IPS DF 4.7 (cell line): ENCODE measurements around the gene RNF11.
A peak's percentile ranks its signal among the peaks of the same experiment; 100 is the strongest.

ENCODE experiments used
- DNase-seq: peaks from one replicate; pipeline ENCODE4 v3.0.0-alpha.2; 2013; ENCODE audit warnings: low spot score; ENCODE audit errors: extremely low read depth

The RNF11 gene

DNA sequence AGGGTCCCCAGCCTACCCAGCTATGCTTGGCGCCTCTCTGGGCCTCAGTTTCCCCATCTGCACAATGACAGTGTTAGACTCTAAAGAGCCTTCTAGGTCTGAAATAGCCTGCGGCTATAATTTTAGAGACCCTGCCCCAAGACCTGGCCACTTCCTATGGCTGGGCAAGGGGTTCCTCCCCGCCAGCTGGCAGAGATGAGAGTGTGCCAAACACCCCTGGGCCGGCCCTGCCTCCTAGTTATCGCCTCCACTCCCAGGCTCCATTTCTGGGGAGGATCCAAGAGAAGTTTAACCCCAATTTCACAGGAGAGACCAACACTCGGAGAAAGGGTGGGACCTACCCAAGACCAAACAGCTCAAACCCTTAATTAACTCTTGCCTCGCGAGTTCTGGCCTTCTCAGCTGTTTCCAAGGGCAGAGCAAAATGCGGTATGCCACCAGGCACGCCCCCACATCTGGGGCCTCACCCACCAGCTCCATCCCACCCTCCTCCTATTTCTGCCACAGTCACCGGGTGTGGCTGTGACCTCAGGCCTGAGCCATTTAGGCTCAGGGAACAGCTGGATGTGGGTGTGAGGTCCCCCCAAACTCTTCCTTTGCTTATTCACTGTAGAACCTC is 58.6 kb downstream of the RNF11 start:
- no peak for DNase-seq

DNA sequence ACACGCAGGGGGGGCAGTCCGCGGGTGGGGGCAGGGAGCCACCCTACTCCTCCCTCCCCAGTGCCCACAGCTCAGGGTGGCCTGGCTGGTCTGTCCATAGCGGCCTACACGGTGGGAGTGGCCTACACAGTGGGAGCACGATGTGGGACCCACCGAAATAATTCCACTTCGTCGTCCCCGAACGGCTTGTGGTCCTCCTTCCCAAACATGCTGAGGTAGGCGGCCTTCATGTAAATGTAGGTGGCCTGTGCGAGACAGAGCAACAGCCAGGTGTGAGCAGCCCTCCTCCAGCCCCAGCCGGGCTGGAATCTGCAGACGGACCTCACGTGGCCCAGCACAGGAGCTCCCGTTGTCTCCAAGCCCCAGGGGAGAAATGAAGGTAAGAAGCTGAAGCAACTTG is 59.9 kb downstream of the RNF11 start:
- DNase-seq: no peak

GRCh38 chr1:51296383-51297357 is 60.6 kb downstream of the RNF11 start:
- peak; percentile 80 for DNase-seq

DNA sequence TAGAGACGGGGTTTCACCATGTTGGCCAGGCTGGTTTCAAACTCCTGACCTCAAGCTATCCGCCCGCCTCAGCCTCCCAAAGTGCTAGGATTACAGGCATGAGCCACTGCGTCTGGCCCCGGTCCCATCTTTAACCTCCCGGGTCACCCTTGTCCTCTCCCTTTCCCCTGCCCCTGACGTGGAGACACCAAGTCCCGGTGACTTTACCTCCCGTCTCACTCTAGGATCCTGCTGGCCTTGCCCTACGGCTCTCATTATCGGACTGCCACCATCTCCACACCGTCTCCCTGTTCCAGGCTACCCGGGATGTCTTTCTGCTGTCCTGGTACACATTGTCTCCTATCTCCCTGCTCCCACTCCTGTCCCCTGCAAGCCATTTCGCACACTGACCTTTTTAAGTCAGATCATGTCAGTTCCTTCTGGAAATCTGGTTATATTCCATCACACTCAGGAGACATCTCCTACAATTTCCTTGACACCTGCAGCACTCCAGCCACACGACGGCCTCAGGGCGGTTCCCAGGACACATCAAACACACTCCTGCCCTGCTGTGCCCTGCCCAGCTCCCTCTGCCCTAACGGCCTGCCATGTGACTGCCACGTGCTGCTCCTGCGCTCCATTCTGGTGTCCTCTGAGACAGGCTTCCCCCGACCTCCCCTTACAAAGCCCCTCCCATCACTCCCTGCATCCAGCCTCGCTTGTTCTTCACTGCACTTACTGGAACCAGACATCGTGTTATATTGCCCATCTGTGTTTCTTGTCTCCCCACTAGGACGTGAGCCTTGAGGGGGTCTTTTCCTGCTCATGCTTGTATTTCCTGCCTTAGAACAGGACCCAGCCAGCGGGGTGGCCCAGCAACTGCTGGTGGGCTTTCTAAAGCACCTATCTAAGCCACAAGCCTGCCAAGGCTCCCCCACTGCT is 61.6 kb downstream of the RNF11 start:
- DNase-seq: no peak

DNA sequence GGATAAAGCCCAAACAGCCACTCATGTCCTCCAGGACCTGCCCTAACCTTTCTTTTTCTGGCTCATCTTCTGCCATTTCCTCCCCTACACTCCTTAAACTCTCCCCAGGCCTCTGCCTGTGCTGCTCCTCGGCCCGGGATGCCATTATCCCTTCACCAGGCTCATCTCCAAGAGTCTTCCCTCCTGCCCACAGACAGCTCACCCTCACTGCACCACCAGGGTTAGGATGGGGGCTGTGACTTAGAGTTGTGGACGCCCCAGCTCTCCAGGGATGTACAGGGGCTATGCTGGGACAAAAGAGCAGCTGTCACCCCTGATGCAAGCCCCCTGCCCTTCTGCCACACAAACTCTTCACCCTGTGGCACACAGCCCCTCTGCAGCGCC is 62.2 kb downstream of the RNF11 start:
- DNase-seq: no peak

DNA sequence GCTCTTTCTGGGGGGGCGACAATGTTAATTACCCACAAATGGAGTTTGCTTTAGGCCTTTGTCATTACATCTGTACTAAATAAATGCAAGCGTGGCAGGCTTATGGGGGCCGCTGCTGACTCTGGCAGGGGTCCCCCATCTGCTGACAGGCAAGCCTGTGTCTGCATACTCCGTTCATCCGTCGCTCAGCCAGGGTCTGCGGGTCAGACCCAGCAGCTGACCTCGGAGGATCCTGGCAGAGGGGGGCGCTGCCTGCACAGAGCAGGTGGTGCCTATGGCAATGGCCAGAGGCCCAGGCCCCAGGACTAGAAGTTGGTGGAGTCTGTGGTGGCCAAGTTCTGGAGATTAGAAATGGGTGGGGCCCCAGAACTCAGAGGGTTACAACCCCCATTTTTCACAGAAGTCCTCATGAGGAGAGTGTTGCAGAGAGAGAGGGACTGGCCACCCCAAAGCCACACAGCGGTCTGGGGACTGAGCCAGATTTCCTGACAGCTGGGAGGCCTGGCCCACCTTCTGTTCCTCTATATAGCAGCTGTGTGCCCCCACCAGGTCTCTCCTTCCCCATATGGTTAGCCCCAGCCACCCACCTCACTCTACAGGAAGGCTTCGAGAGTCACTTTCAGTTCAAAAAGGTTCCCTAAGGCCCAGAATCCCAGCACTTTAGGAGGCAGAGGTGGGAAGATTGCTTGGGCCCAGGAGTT is 63.3 kb downstream of the RNF11 start:
- DNase-seq: no peak

DNA sequence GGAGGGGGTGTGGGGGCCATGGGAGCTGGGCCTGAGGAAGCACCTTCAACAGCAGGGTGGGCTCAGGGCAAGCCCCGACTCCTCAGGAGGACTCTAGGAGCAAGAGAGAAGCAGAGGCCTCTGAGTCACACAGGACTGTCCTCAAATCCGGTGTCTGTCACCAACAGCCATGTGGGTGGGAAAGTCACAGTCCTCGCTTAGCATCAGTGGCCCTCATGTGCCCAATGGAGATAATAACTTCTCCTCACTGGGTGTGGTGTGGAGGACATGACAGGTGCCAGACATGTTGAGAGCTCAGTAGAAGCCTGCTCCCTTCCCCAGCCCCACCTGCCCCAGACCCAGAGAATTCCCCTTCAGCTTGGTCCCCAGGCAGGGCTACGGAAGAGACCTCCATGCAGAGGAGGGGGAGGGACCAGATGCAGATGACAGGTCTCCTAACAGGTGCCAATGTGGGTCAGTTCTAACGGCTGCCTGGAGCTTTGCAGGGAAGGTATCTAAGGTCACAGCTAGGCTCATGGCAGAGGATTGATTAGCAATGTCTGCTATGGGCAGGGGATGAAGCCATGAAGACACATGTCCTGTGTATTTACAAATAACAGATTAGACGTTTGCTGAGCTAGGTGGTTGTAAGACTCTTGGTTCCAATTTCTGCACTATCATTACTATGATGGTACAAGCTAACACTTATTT is 64.1 kb downstream of the RNF11 start:
- DNase-seq: no peak

DNA sequence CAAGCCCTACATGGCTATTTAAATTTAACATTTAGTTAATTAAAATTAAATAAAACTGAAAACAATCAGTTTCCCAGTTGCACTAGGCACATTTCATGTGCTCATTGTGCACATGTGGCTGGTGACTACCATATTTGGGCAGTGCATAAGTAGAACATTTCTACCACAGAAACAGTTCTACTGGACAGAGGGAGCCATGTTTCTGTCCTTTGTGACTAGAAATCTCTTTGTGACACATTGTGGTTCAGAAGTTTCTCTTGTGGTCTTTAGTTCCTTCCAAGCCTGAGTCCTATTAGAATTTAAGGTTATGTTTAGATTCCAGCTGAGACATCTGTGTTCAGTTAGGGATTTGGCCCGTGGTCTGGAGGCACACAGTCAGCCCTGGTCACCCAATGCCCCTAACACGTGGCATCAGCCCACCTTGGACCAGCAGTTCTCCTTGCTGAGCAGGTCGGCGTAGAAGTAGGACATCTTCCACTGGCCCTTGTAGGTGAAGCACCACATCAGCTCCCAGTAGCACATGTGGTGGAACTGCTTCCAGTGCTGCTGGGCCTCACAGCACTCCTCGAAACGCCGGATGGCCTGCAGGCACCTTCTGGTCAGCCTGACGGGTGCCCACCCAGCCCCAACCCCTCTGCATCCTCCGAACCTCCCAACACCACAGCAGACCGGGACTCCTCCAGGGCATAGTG is 65.2 kb downstream of the RNF11 start:
- no peak for DNase-seq

- no peak for DNase-seq
These were observed 65.7 kb downstream of the RNF11 start for GRCh38 chr1:51301844-51302162.

DNA sequence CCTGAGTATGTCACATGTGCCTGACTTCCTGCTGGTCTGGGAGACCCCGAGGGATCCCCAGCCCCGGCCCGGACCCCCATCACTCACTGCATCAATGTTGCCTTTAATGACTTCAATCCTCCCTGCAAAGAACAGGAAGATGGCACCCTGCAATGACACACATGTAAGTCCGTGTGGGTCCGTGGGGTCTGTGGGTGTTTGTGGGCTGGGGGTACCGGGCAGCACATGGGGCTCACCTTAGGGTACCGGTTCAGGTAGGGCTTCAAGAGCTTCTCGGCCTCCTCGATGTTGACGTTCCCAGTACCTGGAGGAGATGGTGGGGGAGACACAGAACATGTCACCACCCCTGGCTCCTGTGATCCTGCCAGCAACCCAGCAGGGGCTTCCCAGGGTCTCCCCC is 66.2 kb downstream of the RNF11 start:
- no peak for DNase-seq

- DNase-seq: no peak
These were observed 66.7 kb downstream of the RNF11 start for GRCh38 chr1:51302746-51303145.

GRCh38 chr1:51303315-51303714 is 67.2 kb downstream of the RNF11 start:
- DNase-seq: no peak

DNA sequence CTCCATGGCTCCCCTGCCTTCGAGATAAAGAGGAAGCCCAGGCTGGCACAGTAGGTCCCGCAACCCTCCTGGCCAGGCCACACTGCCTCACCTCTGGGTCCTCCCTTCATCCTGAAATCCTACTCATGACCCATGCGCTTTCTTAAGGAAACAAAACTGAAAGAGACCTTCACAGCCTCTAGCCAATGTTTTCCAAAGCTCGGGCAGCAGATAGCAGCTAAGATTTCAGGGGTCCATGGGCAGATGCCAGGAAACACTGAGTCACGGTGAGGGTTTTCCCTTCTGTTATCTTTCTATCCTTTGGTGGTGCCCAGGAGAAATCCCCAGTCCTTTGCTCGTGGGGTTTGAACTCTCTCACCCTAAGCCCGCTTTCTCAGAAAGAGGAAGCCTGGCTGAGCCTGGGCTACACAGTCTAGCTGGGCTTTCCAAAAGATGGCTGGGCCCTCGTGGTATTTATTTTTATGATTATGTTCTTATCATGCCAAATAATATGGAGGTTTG is 67.7 kb downstream of the RNF11 start:
- no peak for DNase-seq

- no peak for DNase-seq
These were observed 68.3 kb downstream of the RNF11 start for GRCh38 chr1:51304360-51304759.

DNA sequence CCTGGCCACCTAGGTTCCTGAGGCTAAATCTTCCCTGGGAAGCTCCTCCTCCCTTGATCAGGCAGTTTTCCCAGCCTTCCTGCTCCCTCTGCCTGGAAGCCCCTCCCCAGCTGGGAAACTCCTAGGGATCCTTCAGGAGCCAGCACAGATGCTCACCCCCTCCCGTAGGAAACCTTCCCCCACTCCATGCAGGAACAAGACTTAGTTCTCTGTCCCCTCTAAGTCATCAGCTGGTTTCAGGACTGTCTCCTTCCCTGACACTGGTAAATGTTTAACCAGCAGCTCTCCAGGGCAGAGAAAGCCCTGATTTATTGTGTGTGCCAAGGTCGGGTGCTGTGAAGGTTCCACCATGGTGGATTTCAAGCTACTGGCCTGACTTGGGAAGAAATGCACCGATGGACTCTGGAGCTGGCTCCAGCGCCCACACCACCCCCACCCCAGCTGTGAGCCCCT is 69.3 kb downstream of the RNF11 start:
- no peak for DNase-seq

- no peak for DNase-seq
These were observed 70.9 kb downstream of the RNF11 start for GRCh38 chr1:51306950-51307349.

- no peak for DNase-seq
These were observed 72.6 kb downstream of the RNF11 start for GRCh38 chr1:51308636-51309035.

DNA sequence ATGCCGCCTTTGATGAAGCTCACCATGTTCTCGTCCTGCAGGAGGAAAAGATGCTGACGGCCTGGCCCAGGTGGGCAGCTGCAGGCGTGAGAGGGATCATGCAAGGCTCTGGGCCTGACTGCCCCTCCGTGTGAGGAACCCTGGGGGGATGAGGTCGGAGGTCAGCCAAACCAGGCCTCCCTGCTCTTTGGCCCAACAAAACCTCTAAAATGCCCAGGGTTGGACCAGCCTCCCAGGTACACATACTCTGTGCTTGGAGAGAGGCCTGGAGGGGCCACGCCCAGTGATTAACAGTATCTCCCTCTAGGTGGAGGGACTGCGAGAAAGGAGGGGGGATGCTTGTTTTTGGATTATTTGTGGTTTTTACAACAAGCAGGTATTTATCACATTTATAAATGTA is 73.2 kb downstream of the RNF11 start:
- DNase-seq: no peak

DNA sequence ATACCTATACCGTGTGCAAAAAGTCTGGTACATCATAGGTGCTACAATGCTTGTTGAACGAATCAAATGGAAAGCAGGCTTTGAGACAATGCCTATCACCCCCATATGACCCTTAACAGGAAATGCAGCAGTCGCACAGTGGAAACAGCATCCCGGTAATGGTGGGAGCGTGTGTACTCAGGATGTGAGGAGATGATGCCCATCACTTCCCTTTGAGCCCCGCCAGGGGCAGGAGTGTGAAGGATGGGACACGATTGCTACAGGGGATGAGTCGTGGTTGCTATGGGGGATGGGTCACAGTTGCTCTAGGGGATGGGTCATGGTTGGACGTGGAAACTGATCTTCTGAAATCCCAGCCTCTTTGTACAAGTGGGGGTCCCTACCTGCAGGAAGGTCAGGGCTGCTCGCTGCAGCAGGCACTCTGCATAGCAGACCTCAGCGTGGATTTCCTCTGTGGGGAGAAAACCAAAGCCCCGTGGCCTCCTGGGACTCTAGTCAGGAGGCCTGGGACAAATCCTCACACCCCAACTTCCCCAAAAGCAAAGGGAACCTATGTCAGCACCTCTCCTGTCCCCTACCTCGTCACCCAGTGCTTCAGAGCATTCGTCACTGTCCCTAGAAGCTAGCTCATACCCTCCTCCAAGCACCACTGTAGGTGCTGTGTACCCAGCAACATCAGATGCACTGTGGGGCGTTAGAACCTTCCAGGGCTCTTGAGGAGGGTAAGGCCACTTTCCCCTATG is 75.0 kb downstream of the RNF11 start:
- no peak for DNase-seq
